Body of pancreas (tissue), 4 donors: ENCODE results near the gene ATPAF1. TPM values are rescaled to one million over a fixed set of nuclear protein-coding genes. Genes with fewer than 3 reads are reported as not detected.
"Not testable (repeated sequence)": the region's sequence is repeated elsewhere in the genome, so short reads cannot be mapped to it uniquely, and the experiment has no call there.

Experiments used
- ATAC-seq: fragments of 150-250 bp; one replicate; pipeline ENCODE4 v1.9.1; 2016
- DNase-seq, 4 donors: peaks; one replicate each; pipeline ENCODE4 v3.0.0-alpha.2; 2019
- H3K27ac ChIP-seq, 4 donors: fragments of 200-600 bp; sonication (generic); 1 replicate in 3 of 4; 2 replicates in 1 of 4; pipeline versions ENCODE4 v1.5.1 to v1.6.1; 2016 to 2019; ENCODE audit warnings: mild to moderate bottlenecking in 1 of 4, mixed read lengths in 1 of 4, moderate library complexity in 1 of 4
- H3K27me3 ChIP-seq, 2 donors: fragments of 200-600 bp; sonication (generic); one replicate each; pipeline ENCODE4 v1.6.0; 2016; ENCODE audit warnings: mild to moderate bottlenecking in 1 of 2
- H3K36me3 ChIP-seq, 2 donors: fragments of 200-600 bp; sonication (generic); replicated peaks in 1 of 2; 2 replicates each; pipeline ENCODE4 v1.5.1; 2016; ENCODE audit warnings: low read depth in 2 of 2; ENCODE audit not compliant: insufficient read depth in 1 of 2
- H3K4me1 ChIP-seq: fragments of 200-600 bp; sonication (generic); one replicate; pipeline ENCODE4 v1.6.0; 2016
- H3K4me3 ChIP-seq, 2 donors: fragments of 200-600 bp; sonication (generic); 1 replicate in 1 of 2; 2 replicates in 1 of 2; pipeline ENCODE4 v1.5.1; 2016 to 2019
- H3K9me3 ChIP-seq, 3 donors: fragments of 200-600 bp; sonication (generic); 1 replicate in 2 of 3; 2 replicates in 1 of 3; pipeline ENCODE4 v1.5.1; 2016
- POLR2A ChIP-seq, 3 donors: fragments of 450-650 bp; IDR thresholded peaks; one replicate each; pipeline ENCODE4 v1.6.1; 2016; ENCODE audit warnings: antibody characterized with exemption in 3 of 3, mild to moderate bottlenecking in 2 of 3
- WGBS, 2 donors: methylation state at CpG; one replicate each; pipeline ENCODE4 v1.1.5; 2017; 5-methylcytosine and 5-hydroxymethylcytosine counted together
- intact Hi-C: fragments of 100-400 bp; cut with DNase I; formaldehyde crosslinking; loops from one replicate; pipeline ENCODE4 v1.15.1; 2023
- total RNA-seq, 2 donors: library from RNA; depleted of rRNA; stranded (reverse); fragments of >200 nt; gene quantifications; one replicate each; pipeline ENCODE4 v1.1.0, GENCODE V29; 2016
- TF ChIP-seq, protein P1 (sequence below), 7 experiments: fragments of 450-650 bp in 4 of 7; fragments of 200-600 bp in 3 of 7; sonication (generic) in 3 of 7; IDR thresholded peaks; one replicate each; pipeline ENCODE4 v1.5.1; 2016 to 2019; ENCODE audit warnings: antibody characterized with exemption in 7 of 7

Gene ATPAF1
- total RNA-seq, 2 donors from 2014 or later = 22.8 to 33.0 TPM

GRCh38 chr1:46665983-46666382 is 2.2 kb downstream of the ATPAF1 start:
- Histone ChIP-seq H3K36me3 (peaks cover 0 to 4% of the 10 kb centered on the region in 2 donors), H3K9me3 (no peaks in the 10 kb centered on the region), H3K27me3 (no peaks in the 10 kb centered on the region), H3K4me3 (no peak overlapping the region), H3K4me1 (peaks cover 17% of the 10 kb centered on the region), H3K27ac (no peak overlapping the region)
- ATAC-seq = no peak
- TF ChIP-seq, protein P1, sequence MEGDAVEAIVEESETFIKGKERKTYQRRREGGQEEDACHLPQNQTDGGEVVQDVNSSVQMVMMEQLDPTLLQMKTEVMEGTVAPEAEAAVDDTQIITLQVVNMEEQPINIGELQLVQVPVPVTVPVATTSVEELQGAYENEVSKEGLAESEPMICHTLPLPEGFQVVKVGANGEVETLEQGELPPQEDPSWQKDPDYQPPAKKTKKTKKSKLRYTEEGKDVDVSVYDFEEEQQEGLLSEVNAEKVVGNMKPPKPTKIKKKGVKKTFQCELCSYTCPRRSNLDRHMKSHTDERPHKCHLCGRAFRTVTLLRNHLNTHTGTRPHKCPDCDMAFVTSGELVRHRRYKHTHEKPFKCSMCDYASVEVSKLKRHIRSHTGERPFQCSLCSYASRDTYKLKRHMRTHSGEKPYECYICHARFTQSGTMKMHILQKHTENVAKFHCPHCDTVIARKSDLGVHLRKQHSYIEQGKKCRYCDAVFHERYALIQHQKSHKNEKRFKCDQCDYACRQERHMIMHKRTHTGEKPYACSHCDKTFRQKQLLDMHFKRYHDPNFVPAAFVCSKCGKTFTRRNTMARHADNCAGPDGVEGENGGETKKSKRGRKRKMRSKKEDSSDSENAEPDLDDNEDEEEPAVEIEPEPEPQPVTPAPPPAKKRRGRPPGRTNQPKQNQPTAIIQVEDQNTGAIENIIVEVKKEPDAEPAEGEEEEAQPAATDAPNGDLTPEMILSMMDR (IDR thresholded peaks at IDR 0.05) = no peak
- TF ChIP-seq POLR2A (IDR thresholded peaks at IDR 0.05) = no peak
- WGBS, 2 donors = 89 to 91% methylated on average over 2 of the region's 2 CpGs
- no peak for DNase-seq
- intact Hi-C loops = no loop called here

- not testable (repeated sequence) for ATAC-seq
- H3K4me1 ChIP-seq = peaks cover 17% of the 10 kb centered on the region
Observed at GRCh38 chr1:46662919-46663318, 5.2 kb downstream of the ATPAF1 start.

DNA sequence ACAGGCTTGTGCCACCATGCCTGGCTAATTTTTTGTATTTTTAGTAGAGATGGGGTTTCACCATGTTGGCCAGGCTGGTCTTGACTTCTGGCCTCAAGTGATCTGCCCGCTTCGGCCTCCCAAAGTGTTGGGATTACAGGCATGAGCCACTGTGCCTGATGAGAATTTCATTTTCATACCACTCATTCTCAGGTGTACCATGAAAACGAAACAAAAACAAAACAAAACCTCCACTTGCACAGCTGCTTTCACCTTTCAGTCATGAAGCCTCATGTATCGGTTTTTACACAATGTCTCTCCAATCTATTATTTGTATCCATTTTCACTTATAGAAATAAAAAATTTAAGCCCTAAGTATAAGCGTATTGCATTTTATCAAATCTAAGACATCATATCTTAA is 8.0 kb downstream of the ATPAF1 start:
- H3K36me3 ChIP-seq = peaks cover 0 to 12% of the 10 kb centered on the region in 2 donors
- intact Hi-C loops, H3K9me3 ChIP-seq, ATAC-seq, H3K27me3 ChIP-seq, H3K27ac ChIP-seq, H3K4me3 ChIP-seq, DNase-seq, H3K4me1 ChIP-seq: not testable (repeated sequence)
- 89 to 90% methylated on average over 5 of the region's 5 CpGs for WGBS, 2 donors

More at GRCh38 chr1:46662919-46663318, 5.2 kb downstream of the ATPAF1 start:
- H3K4me3 ChIP-seq, H3K9me3 ChIP-seq, DNase-seq, H3K27ac ChIP-seq, intact Hi-C loops, H3K36me3 ChIP-seq, H3K27me3 ChIP-seq: not testable (repeated sequence)
- 88 to 95% methylated on average over 4 to 5 of the region's 5 CpGs for WGBS, 2 donors

DNA sequence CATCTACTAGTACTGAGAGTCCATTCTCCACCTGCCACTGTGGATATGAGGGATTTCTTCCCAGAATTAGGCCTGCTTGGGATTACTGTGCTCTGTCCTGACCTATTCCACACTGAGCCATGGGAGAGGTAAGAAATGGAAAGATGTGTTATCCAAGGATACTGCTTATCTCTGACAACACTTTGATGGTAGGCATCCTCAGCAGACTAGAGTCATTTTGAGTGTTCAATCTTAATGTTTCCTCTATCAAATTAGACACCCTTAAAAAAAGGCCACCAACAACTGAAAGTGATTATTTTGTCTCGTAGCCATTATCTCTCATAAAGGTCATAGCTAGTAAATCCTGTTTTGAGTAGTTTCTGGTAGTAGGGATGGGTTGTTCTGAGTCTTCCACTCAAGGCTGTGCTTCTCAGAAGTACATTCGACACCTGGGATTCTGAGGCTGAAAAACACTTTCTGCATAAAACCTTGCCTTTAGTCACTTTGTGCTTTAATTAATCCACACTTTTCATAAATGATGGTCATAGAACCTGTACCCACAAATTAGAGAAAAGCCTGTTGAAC is 8.8 kb downstream of the ATPAF1 start:
- intact Hi-C loops = no loop called here
- no peaks in the 10 kb centered on the region for H3K27me3 ChIP-seq
- DNase-seq = no peak
- 69 to 75% methylated on average over 2 of the region's 2 CpGs for WGBS, 2 donors
- H3K27ac ChIP-seq = no peak overlapping the region
- no peaks in the 10 kb centered on the region for H3K4me1 ChIP-seq
- no peak for ATAC-seq
- H3K9me3 ChIP-seq = no peaks in the 10 kb centered on the region
- no peak overlapping the region for H3K4me3 ChIP-seq
- TF ChIP-seq POLR2A (IDR thresholded peaks at IDR 0.05) = no peak
- TF ChIP-seq, protein P1 (IDR thresholded peaks at IDR 0.05) = no peak
- peaks cover 0 to 12% of the 10 kb centered on the region in 2 donors for H3K36me3 ChIP-seq

GRCh38 chr1:46657775-46658174 is 10.4 kb downstream of the ATPAF1 start:
- intact Hi-C loops = no loop called here
- Histone ChIP-seq H3K4me1 (no peaks in the 10 kb centered on the region), H3K27me3 (no peaks in the 10 kb centered on the region), H3K9me3 (no peaks in the 10 kb centered on the region), H3K4me3 (no peak overlapping the region), H3K27ac (no peak overlapping the region), H3K36me3 (peaks cover 0 to 9% of the 10 kb centered on the region in 2 donors)
- DNase-seq (no peak), ATAC-seq (no peak)
- no peak for TF ChIP-seq POLR2A (IDR thresholded peaks at IDR 0.05)
- TF ChIP-seq, protein P1 (IDR thresholded peaks at IDR 0.05) = no peak
- WGBS, 2 donors = 85 to 91% methylated on average over 1 of the region's 1 CpG

DNA sequence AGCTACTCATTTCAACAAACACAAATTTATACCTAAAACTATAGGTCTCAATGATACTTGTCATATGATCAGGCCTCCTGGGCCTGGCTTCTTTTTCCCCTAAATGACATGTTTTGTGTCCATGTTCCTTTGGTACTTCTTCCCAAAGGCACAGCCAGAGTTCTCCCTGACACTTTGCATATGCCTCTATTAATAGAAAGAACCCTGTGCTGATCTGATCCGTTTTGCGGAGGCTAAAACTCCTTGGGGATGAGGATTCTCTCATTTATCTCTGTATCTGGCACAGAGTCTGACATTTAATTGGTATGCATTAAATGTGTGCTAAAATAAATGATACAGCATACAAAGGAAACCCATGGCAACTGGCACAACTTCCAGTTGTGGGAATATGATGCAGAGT is 11.5 kb downstream of the ATPAF1 start:
- 70 to 92% methylated on average over 2 of the region's 2 CpGs for WGBS, 2 donors
- Histone ChIP-seq H3K9me3 (no peaks in the 10 kb centered on the region), H3K27ac (no peak overlapping the region), H3K4me1 (no peaks in the 10 kb centered on the region), H3K4me3 (no peak overlapping the region), H3K27me3 (no peaks in the 10 kb centered on the region), H3K36me3 (peaks cover 0 to 9% of the 10 kb centered on the region in 2 donors)
- intact Hi-C loops = no loop called here
- ATAC-seq (no peak), DNase-seq (no peak)
- no peak for TF ChIP-seq POLR2A (IDR thresholded peaks at IDR 0.05)
- TF ChIP-seq, protein P1 (IDR thresholded peaks at IDR 0.05) = no peak
